ENCODE data around the gene KCNH5. TPM values are rescaled to one million over a fixed set of nuclear protein-coding genes. Genes with fewer than 3 reads are reported as not detected.

The KCNH5 gene
- polyA plus RNA-seq, 1 donor (not counting 4 experiments of a cell fraction or from before 2014, with no cell fraction given): 0.04 TPM

DNA sequence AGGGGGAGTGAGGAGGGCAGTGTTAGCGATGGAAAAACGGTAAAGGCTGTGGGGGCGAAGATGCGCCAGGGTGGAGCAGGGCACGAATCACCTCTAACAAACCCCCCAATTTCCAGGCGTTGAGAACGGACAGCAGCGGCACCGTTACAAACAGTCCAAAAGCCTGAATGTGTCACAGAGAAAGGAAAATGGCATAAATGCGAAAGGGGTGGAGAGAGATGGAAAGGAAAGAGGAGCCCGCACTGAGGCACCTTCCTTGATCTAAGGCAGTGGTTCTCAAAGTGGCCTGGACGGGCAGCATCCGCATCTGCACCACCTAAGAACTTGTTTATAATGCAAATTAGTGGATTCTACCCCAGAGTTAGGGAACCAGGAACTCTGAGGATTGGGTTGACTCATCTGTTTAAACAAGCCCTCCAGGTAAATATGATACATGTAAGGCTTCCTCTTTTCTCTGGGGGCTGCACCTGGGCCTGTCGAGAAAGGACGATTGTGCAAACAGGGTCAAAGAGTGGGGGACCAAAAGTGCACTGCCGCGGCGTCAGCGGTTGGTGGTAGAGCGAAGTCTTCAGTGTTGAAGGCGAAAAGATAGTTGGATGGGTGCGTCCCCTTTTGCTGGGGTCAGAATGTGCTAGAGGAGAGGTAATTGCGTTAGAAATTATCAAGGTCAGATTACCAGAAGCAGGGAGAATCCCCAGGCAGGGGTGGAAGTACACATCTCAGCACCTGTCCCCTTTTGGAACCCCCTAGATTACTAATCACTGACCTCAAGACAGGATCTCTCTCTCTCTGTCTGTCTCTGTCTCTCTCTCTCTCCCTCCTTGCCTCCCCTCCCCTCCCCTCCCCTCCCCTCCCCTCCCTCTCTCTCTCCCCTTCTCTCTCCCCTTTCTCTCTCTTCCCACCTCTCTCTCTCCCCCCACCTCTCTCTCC lies 1.3 kb upstream of the KCNH5 start:
- Histone ChIP-seq H3K9me1 (ENCODE audit: control insufficient read depth, extremely low read depth, insufficient read depth, low read length) (no peaks in the 10 kb centered on the region), H3K36me3 (ENCODE audit: control insufficient read depth in 2 of 2, extremely low read depth in 1 of 2, insufficient read depth in 2 of 2, low read length in 2 of 2) (no peaks in the 10 kb centered on the region), H3K4me2 (ENCODE audit: control insufficient read depth, extremely low read depth, insufficient read depth, low read depth, low read length) (peak overlapping the region; percentile 57), H3K79me2 (ENCODE audit: control insufficient read depth, insufficient read depth, low read length) (no peaks in the 10 kb centered on the region), H4K20me1 (ENCODE audit: control insufficient read depth, extremely low read depth, insufficient read depth, low read length) (no peaks in the 10 kb centered on the region), H3K9ac (ENCODE audit: control insufficient read depth, extremely low read depth, insufficient read depth, low read length) (no peak overlapping the region), H2AFZ (ENCODE audit: control insufficient read depth, low read length) (no peak overlapping the region), H3K4me1 (ENCODE audit: control insufficient read depth, extremely low read depth, insufficient read depth, low read length) (no peaks in the 10 kb centered on the region), H3K4me3 (ENCODE audit: control insufficient read depth in 2 of 3, extremely low read depth in 1 of 3, insufficient read depth in 2 of 3, low read depth in 1 of 3, low read length in 3 of 3) (no peak overlapping the region), H3K27me3 (ENCODE audit: control insufficient read depth, extremely low read depth, insufficient read depth, low read length) (peaks cover 37% of the 10 kb centered on the region), H3K27ac (ENCODE audit: control insufficient read depth, insufficient read depth, low read length) (no peak overlapping the region), H3K9me3 (ENCODE audit: control insufficient read depth, low read depth, low read length) (no peaks in the 10 kb centered on the region)
- no peak for DNase-seq (ENCODE audit: low read depth, low spot score)
- dilution Hi-C loops (cut with MboI; ENCODE audit: extremely low pct_ligation_motif_present, low sequenced_read_pairs): no loop called here
- TF ChIP-seq EZH2 (IDR thresholded peaks at IDR 0.05; ENCODE audit: low read length): peak; percentile 86
- TF ChIP-seq, protein P1, sequence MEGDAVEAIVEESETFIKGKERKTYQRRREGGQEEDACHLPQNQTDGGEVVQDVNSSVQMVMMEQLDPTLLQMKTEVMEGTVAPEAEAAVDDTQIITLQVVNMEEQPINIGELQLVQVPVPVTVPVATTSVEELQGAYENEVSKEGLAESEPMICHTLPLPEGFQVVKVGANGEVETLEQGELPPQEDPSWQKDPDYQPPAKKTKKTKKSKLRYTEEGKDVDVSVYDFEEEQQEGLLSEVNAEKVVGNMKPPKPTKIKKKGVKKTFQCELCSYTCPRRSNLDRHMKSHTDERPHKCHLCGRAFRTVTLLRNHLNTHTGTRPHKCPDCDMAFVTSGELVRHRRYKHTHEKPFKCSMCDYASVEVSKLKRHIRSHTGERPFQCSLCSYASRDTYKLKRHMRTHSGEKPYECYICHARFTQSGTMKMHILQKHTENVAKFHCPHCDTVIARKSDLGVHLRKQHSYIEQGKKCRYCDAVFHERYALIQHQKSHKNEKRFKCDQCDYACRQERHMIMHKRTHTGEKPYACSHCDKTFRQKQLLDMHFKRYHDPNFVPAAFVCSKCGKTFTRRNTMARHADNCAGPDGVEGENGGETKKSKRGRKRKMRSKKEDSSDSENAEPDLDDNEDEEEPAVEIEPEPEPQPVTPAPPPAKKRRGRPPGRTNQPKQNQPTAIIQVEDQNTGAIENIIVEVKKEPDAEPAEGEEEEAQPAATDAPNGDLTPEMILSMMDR (optimal IDR thresholded peaks at IDR 0.05 in 1 of 3, IDR thresholded peaks at IDR 0.05 in 1 of 3, conservative IDR thresholded peaks at IDR 0.05 in 1 of 3; ENCODE audit: extremely low read depth in 1 of 3, insufficient read depth in 2 of 3, low read length in 3 of 3): no peak
- FAIRE-seq: no peak

DNA sequence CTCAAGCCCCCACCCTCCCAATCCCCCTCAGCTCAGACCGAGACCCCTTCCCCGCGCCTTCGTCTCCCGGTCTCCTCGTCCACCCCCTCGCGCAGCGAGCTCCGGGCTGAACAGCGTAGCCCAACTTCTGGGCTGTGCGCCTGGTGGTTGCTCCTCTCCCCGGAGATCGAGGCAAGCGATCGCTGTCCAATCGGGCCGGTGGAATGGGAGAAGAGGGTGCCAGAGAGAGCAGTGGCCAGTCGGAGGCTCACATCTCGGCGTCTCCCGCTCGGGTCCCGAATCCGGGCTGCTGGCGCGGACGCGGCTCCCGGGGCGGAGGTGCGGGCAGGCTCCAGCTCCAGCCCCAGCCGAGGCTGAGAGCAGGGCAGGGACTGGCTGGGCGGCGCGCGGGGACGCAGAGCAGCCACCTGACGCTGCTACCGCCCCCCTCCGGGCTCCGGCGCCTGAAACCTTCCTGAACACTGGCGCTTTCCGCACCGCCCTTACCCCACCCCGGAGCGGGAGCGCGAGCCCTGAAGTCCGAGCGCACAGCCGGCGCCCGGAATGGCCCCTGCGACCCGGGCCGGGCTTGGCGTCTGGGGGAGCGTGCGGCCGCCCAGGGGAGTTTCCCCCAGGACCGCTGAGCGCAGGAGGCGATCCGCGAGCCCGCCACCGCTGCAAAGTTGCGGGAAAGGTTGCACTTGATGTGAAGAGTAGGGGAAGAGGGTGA lies 508 bp upstream of the KCNH5 start:
- H3K27me3 ChIP-seq (ENCODE audit: control insufficient read depth, extremely low read depth, insufficient read depth, low read length): peaks cover 37% of the 10 kb centered on the region
- H3K4me2 ChIP-seq (ENCODE audit: control insufficient read depth, extremely low read depth, insufficient read depth, low read depth, low read length): peak overlapping the region; percentile 57
- dilution Hi-C loops (cut with MboI; ENCODE audit: extremely low pct_ligation_motif_present, low sequenced_read_pairs): no loop called here
- H2AFZ ChIP-seq (ENCODE audit: control insufficient read depth, low read length): peak overlapping the region; percentile 46
- H3K4me3 ChIP-seq (ENCODE audit: control insufficient read depth in 2 of 3, extremely low read depth in 1 of 3, insufficient read depth in 2 of 3, low read depth in 1 of 3, low read length in 3 of 3): peak overlapping the region; percentile 11 to 32 (median 14)
- no peaks in the 10 kb centered on the region for H3K79me2 ChIP-seq (ENCODE audit: control insufficient read depth, insufficient read depth, low read length)
- H3K4me1 ChIP-seq (ENCODE audit: control insufficient read depth, extremely low read depth, insufficient read depth, low read length): no peaks in the 10 kb centered on the region
- no peaks in the 10 kb centered on the region for H3K36me3 ChIP-seq (ENCODE audit: control insufficient read depth in 2 of 2, extremely low read depth in 1 of 2, insufficient read depth in 2 of 2, low read length in 2 of 2)
- H3K9me1 ChIP-seq (ENCODE audit: control insufficient read depth, extremely low read depth, insufficient read depth, low read length): no peaks in the 10 kb centered on the region
- H3K9me3 ChIP-seq (ENCODE audit: control insufficient read depth, low read depth, low read length): no peaks in the 10 kb centered on the region
- FAIRE-seq: no peak
- H4K20me1 ChIP-seq (ENCODE audit: control insufficient read depth, extremely low read depth, insufficient read depth, low read length): no peaks in the 10 kb centered on the region
- no peak for DNase-seq (ENCODE audit: low read depth, low spot score)
- H3K9ac ChIP-seq (ENCODE audit: control insufficient read depth, extremely low read depth, insufficient read depth, low read length): no peak overlapping the region
- no peak overlapping the region for H3K27ac ChIP-seq (ENCODE audit: control insufficient read depth, insufficient read depth, low read length)
- TF ChIP-seq, protein P1 (optimal IDR thresholded peaks at IDR 0.05 in 1 of 3, IDR thresholded peaks at IDR 0.05 in 1 of 3, conservative IDR thresholded peaks at IDR 0.05 in 1 of 3; ENCODE audit: extremely low read depth in 1 of 3, insufficient read depth in 2 of 3, low read length in 3 of 3): peak in 1 of 3 experiments; percentile 20
- TF ChIP-seq EZH2 (IDR thresholded peaks at IDR 0.05; ENCODE audit: low read length): peak; percentile 19

Measured in keratinocyte (primary cell).